HTR-8/SVneo (cell line): Measurements from ENCODE around the gene ERCC5.
A peak's percentile ranks its signal among the peaks of the same experiment; 100 is the strongest.

Source experiments
- DNase-seq: peaks from one replicate; pipeline ENCODE4 v3.0.0; 2011; ENCODE audit warnings: low spot score, mixed read lengths; ENCODE audit not compliant: insufficient read length
- FAIRE-seq: peaks from 2 replicates; lab custom pipeline; 2011; peaks lifted over from hg19 to GRCh38; lab: Jason Lieb, UNC

The ERCC5 gene

GRCh38 chr13:102845630-102846260 lies at the start of gene ERCC5:
ERCC5 (plus strand) TSS chr13:102846032; CDS start chr13:102846267, 235 bp downstream.
- FAIRE-seq (peak; percentile 51), DNase-seq (peak; percentile 64)

- FAIRE-seq (no peak), DNase-seq (peak; percentile 93)
Observed at GRCh38 chr13:102798581-102799425, 47.0 kb upstream of the ERCC5 start, which contains the start of the genes BIVM and POGLUT2. BIVM (plus strand) TSS chr13:102799119; CDS start chr13:102807268, 8,149 bp downstream. POGLUT2 (minus strand) TSS chr13:102798976; CDS start chr13:102798670, 306 bp downstream.

- no peak for FAIRE-seq
- DNase-seq: no peak
Observed at GRCh38 chr13:102799426-102800144, 46.2 kb upstream of the ERCC5 start.

- FAIRE-seq: no peak
- DNase-seq: peak; percentile 62
Observed at GRCh38 chr13:102800145-102801041, 45.4 kb upstream of the ERCC5 start.

- DNase-seq: no peak
- no peak for FAIRE-seq
Observed at GRCh38 chr13:102805680-102806079, 40.2 kb upstream of the ERCC5 start.

- no peak for FAIRE-seq
Observed at GRCh38 chr13:102807699-102808098, 38.1 kb upstream of the ERCC5 start.

GRCh38 chr13:102812611-102813287 lies 33.1 kb upstream of the ERCC5 start:
- FAIRE-seq (no peak), DNase-seq (no peak)

More at GRCh38 chr13:102807699-102808098, 38.1 kb upstream of the ERCC5 start:
- DNase-seq: no peak

GRCh38 chr13:102814025-102814607 lies 31.7 kb upstream of the ERCC5 start:
- no peak for FAIRE-seq
- no peak for DNase-seq

- DNase-seq (no peak), FAIRE-seq (no peak)
Observed at GRCh38 chr13:102814793-102815192, 31.0 kb upstream of the ERCC5 start.

- DNase-seq (no peak), FAIRE-seq (no peak)
Observed at GRCh38 chr13:102815788-102816187, 30.0 kb upstream of the ERCC5 start.

GRCh38 chr13:102816708-102817107 lies 29.1 kb upstream of the ERCC5 start:
- FAIRE-seq (no peak), DNase-seq (no peak)

GRCh38 chr13:102817241-102817640 lies 28.6 kb upstream of the ERCC5 start:
- no peak for DNase-seq
- FAIRE-seq: no peak

GRCh38 chr13:102817907-102818306 lies 27.9 kb upstream of the ERCC5 start:
- DNase-seq (no peak), FAIRE-seq (no peak)

- DNase-seq (no peak), FAIRE-seq (no peak)
Observed at GRCh38 chr13:102825400-102825799, 20.4 kb upstream of the ERCC5 start.

GRCh38 chr13:102825921-102826706 lies 19.7 kb upstream of the ERCC5 start:
- FAIRE-seq: no peak

GRCh38 chr13:102830646-102831045 lies 15.2 kb upstream of the ERCC5 start:
- FAIRE-seq (no peak), DNase-seq (no peak)

More at GRCh38 chr13:102825921-102826706, 19.7 kb upstream of the ERCC5 start:
- peak; percentile 26 for DNase-seq

- no peak for FAIRE-seq
- DNase-seq: no peak
Observed at GRCh38 chr13:102836471-102836870, 9.4 kb upstream of the ERCC5 start.

- DNase-seq: no peak
Observed at GRCh38 chr13:102838273-102838672, 7.6 kb upstream of the ERCC5 start.

More at GRCh38 chr13:102838273-102838672, 7.6 kb upstream of the ERCC5 start:
- no peak for FAIRE-seq
